Fibroblast of villous mesenchyme (primary cell): ENCODE results near the gene FARSA. TPM values are rescaled to one million over a fixed set of nuclear protein-coding genes. Genes with fewer than 3 reads are reported as not detected.

Experiments
- DNase-seq: peaks from one replicate; pipeline ENCODE4 v3.0.0-alpha.2; 2010; ENCODE audit warnings: low read depth
- H3K4me3 ChIP-seq: 2 replicates; pipeline ENCODE4 v1.5.1; 2011; ENCODE audit warnings: low read depth, mild to moderate bottlenecking, low read length
- total RNA-seq: library from RNA; depleted of rRNA; stranded (reverse); fragments of >200 nt; gene quantifications from 2 replicates; pipeline ENCODE4 v1.2.3, GENCODE V29; 2012
- TF ChIP-seq, protein P1 (sequence below): IDR thresholded peaks from 2 replicates; pipeline ENCODE4 v1.5.1; 2012; ENCODE audit warnings: low read depth, mild to moderate bottlenecking, low read length; ENCODE audit not compliant: insufficient read depth

FARSA gene
- total RNA-seq, 1 donor = 65.2 TPM

DNA sequence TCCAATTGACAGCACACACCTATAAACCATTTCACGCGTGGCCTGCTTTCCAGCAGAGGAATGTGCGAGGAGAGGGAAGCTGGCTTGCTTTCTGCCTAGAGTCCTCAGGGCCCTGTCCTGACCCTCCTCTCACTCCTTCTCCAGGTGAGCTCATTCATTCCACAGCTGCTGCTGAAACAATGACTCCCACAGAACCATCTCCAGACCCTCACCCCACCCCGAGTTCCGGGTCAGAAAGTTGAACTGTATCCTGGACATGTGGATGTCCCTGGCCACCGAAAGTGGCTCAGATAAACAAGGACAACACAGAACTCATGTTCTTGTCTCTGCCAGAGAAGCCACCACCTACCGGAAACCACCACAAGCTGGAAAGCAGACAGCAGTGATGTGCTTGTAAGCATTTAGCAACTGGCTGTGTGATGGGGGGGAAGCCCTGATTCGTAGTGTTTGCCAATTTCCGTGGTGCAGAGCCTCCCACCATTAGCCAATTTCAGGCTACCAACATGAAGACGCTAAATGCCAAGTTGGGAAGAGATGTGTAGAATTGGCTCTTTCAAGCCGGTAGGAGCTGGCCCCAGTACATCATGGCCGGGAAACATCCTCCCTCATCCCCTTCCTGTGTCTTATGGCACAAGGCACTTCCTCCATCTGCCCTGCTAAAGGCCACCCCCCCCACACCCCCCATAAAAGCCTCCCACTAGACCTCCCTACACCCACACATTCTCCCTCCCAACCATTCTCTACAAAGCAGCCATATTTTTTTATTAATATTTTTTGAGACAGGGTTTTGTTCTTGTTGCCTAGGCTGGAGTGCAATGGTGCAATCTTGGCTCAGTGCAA is 19.4 kb downstream of the FARSA start:
- H3K4me3 ChIP-seq = no peak overlapping the region
- TF ChIP-seq, protein P1, sequence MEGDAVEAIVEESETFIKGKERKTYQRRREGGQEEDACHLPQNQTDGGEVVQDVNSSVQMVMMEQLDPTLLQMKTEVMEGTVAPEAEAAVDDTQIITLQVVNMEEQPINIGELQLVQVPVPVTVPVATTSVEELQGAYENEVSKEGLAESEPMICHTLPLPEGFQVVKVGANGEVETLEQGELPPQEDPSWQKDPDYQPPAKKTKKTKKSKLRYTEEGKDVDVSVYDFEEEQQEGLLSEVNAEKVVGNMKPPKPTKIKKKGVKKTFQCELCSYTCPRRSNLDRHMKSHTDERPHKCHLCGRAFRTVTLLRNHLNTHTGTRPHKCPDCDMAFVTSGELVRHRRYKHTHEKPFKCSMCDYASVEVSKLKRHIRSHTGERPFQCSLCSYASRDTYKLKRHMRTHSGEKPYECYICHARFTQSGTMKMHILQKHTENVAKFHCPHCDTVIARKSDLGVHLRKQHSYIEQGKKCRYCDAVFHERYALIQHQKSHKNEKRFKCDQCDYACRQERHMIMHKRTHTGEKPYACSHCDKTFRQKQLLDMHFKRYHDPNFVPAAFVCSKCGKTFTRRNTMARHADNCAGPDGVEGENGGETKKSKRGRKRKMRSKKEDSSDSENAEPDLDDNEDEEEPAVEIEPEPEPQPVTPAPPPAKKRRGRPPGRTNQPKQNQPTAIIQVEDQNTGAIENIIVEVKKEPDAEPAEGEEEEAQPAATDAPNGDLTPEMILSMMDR = no peak
- DNase-seq = no peak

DNA sequence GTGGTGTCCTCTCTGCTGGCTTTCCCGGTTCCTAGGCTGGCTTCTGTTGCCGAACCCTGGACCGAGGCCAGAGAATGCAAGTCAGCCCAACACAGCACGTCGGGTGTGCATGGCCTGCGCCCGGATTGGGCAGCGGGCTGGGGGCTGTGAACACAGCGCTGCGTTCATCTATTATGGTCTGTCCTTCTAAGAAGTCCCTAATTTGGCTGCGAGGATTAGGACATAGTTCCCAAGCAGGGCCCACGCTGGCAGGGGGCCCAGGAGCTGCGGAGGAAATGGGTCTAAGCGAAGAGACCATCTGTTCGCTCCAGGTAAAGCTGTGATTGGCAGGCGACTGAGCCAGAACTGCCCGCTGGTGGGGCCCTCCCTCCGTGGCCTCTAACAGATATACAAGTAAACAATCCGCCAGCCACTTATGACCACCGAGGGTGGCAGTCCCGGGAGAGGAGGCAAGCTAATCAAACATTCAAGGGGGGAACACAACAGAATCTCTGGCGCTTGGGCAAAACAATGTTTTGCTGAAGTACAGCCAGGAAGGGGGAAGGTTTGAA is 20.4 kb downstream of the FARSA start:
- no peak overlapping the region for H3K4me3 ChIP-seq
- DNase-seq = peak; percentile 52
- TF ChIP-seq, protein P1 = no peak

GRCh38 chr19:12912571-12912970 is 20.9 kb downstream of the FARSA start:
- no peak for DNase-seq
- TF ChIP-seq, protein P1 = no peak
- H3K4me3 ChIP-seq = no peak overlapping the region

GRCh38 chr19:12907166-12907565 is 26.3 kb downstream of the FARSA start:
- TF ChIP-seq, protein P1 = no peak
- H3K4me3 ChIP-seq = no peak overlapping the region
- no peak for DNase-seq

DNA sequence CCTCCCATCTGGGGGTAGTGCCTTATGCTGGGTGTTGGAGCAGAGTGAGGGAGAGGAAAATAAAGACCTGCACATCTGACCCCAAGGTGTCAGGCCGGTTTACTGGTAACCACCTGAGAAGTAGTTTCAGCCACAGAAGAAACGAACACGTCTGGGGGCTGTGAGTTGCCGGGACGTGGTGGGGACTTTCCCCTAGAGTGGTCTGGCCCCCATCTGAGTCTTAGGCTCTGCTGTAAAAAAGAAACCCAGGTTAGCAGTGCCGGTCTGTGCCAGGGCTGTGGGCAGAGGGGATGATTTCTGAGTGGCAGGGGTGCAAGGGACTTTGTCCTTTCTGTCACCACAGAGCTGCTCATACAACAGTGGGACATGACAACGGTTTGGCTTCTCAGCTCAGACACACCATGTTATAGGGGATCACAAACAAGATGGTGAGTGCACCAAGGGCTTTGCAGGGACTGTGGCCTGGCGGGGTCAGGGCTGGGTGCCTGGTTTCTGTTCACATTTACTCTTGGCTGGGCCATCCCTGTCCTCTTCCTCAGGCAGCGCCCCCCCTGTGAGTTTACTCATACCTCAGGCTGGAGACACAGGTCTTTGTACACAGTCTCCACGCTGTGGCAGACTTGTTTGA is 33.5 kb downstream of the FARSA start:
- TF ChIP-seq, protein P1 = no peak
- DNase-seq = no peak
- H3K4me3 ChIP-seq = no peak overlapping the region

DNA sequence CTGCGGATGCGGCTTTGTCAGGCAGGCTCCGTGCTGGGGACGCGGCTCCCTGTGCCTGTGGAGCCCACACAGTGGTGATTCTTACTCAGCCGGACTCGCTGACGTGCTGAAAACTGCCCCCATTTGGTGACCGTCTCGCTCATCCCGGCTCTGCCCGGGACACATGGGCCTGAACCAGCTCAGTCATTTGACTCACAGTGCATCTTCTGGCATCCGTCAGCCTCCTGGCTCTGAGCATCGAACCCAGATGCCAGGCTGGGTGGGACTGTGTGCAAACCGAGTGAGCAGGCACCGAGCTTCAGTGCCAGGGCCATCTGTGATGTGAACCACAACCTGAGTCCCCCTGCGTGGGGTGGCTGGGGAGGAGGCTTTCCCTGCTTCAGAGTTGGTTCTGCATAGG is 37.1 kb downstream of the FARSA start:
- TF ChIP-seq, protein P1 = no peak
- no peak for DNase-seq
- H3K4me3 ChIP-seq = no peak overlapping the region
